Prostate gland (tissue), 2 donors: ENCODE measurements around the gene MYO18B.

Source experiments
- POLR2A ChIP-seq: fragments of 450-650 bp; IDR thresholded peaks from one replicate; pipeline ENCODE4 v1.6.1; 2016; ENCODE audit warnings: antibody characterized with exemption, mild to moderate bottlenecking
- POLR2AphosphoS5 ChIP-seq: sonication (generic); formaldehyde crosslinking; IDR thresholded peaks from one replicate; pipeline ENCODE4 v1.6.1; 2017; ENCODE audit warnings: antibody characterized with exemption
- TF ChIP-seq, protein P1 (sequence below), 4 experiments: fragments of 200-600 bp in 2 of 4; fragments of 450-650 bp in 2 of 4; sonication (generic) in 2 of 4; IDR thresholded peaks; 1 replicate in 3 of 4; 2 replicates in 1 of 4; pipeline ENCODE4 v1.5.1; 2016 to 2019; ENCODE audit warnings: antibody characterized with exemption in 4 of 4, mild to moderate bottlenecking in 2 of 4, moderate library complexity in 2 of 4

- TF ChIP-seq, protein P1, sequence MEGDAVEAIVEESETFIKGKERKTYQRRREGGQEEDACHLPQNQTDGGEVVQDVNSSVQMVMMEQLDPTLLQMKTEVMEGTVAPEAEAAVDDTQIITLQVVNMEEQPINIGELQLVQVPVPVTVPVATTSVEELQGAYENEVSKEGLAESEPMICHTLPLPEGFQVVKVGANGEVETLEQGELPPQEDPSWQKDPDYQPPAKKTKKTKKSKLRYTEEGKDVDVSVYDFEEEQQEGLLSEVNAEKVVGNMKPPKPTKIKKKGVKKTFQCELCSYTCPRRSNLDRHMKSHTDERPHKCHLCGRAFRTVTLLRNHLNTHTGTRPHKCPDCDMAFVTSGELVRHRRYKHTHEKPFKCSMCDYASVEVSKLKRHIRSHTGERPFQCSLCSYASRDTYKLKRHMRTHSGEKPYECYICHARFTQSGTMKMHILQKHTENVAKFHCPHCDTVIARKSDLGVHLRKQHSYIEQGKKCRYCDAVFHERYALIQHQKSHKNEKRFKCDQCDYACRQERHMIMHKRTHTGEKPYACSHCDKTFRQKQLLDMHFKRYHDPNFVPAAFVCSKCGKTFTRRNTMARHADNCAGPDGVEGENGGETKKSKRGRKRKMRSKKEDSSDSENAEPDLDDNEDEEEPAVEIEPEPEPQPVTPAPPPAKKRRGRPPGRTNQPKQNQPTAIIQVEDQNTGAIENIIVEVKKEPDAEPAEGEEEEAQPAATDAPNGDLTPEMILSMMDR (IDR thresholded peaks at IDR 0.05) = no peak
- TF ChIP-seq POLR2AphosphoS5 = no peak
- no peak for TF ChIP-seq POLR2A
Observed at GRCh38 chr22:25935266-25936058, 193.5 kb downstream of the MYO18B start.
